Thyroid gland (tissue), 4 donors: ENCODE measurements around the gene MAPK8. TPM values are rescaled to one million over a fixed set of nuclear protein-coding genes. Genes with fewer than 3 reads are reported as not detected.

Experiments
- DNase-seq, 2 donors: peaks; one replicate each; pipeline ENCODE4 v3.0.0-alpha.2; 2019
- H3K27ac ChIP-seq, 3 donors: fragments of 200-600 bp; sonication (generic); 1 replicate in 2 of 3; 2 replicates in 1 of 3; pipeline ENCODE4 v1.5.1; 2016 to 2019; ENCODE audit warnings: mild to moderate bottlenecking in 1 of 3, moderate library complexity in 1 of 3
- H3K27me3 ChIP-seq: fragments of 200-600 bp; sonication (generic); one replicate; pipeline ENCODE4 v1.5.1; 2019
- H3K36me3 ChIP-seq, 2 donors: fragments of 200-600 bp; sonication (generic); one replicate each; pipeline ENCODE4 v1.5.1; 2016 to 2019
- H3K4me1 ChIP-seq, 2 donors: fragments of 200-600 bp; sonication (generic); one replicate each; pipeline ENCODE4 v1.5.1; 2017 to 2019
- H3K4me3 ChIP-seq, 3 donors: fragments of 200-600 bp; sonication (generic); replicated peaks in 1 of 3; 1 replicate in 2 of 3; 2 replicates in 1 of 3; pipeline ENCODE4 v1.5.1; 2016; ENCODE audit warnings: mild to moderate bottlenecking in 1 of 3
- H3K9me3 ChIP-seq: fragments of 200-600 bp; sonication (generic); one replicate; pipeline ENCODE4 v1.5.1; 2017
- POLR2A ChIP-seq, 2 donors: fragments of 450-650 bp; IDR thresholded peaks; one replicate each; pipeline ENCODE4 v1.6.1; 2017; ENCODE audit warnings: antibody characterized with exemption in 2 of 2, mild to moderate bottlenecking in 2 of 2, moderate library complexity in 1 of 2
- WGBS, 2 donors: methylation state at CpG; one replicate each; pipeline ENCODE4 v1.1.5; 2017; 5-methylcytosine and 5-hydroxymethylcytosine counted together
- intact Hi-C: fragments of 100-400 bp; cut with DNase I; formaldehyde crosslinking; loops from one replicate; pipeline ENCODE4 v1.15.1; 2023
- total RNA-seq, 4 donors: library from RNA; depleted of rRNA; stranded (reverse); fragments of >200 nt; gene quantifications; one replicate each; pipeline ENCODE4 v1.2.3, GENCODE V29; 2016
- TF ChIP-seq, protein P1 (sequence below), 6 experiments: fragments of 200-600 bp in 3 of 6; fragments of 450-650 bp in 3 of 6; sonication (generic) in 3 of 6; IDR thresholded peaks; one replicate each; pipeline ENCODE4 v1.5.1; 2016 to 2019; ENCODE audit warnings: antibody characterized with exemption in 6 of 6, mild to moderate bottlenecking in 2 of 6, inconsistent platforms in 1 of 6, moderate library complexity in 1 of 6

Gene MAPK8
- total RNA-seq, 4 donors from 2014 or later, result 76.2 to 165 (median 99.0) TPM

DNA sequence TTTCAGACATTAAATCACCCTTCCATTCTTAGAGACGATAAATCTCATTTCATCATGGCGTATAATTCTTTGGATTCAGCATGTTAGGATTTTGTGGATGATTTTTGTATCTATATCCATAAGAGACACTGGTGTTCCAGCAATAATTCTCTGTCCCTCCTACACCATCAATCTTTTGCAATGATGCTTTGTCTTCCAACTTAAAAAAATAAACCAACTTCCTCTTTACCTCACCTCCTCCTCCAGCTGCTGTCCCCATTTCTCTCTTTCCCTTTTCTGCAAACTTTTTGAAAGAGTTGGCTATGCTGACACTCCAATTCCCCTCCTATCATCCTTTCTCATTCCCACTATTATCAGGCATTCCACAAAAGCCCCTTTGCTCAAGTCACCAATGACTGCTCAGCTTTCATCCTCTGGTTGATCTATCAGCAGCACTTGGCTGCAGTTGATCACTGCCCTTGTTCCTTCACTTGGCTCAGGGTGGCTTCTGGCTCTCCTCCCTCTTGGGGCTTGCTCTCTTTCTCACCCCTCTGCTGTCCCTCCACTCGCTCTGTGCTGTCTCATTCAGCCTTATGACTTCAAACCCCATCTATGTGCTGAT, 168.4 kb downstream of the MAPK8 start:
- 91 to 96% methylated on average over 3 of the region's 3 CpGs for WGBS, 2 donors
- DNase-seq, result no peak
- Histone ChIP-seq H3K9me3 (no peaks in the 10 kb centered on the region), H3K4me3 (no peak overlapping the region), H3K4me1 (no peaks in the 10 kb centered on the region), H3K27me3 (no peaks in the 10 kb centered on the region), H3K36me3 (no peaks in the 10 kb centered on the region), H3K27ac (no peak overlapping the region)
- TF ChIP-seq POLR2A (IDR thresholded peaks at IDR 0.05), result no peak
- TF ChIP-seq, protein P1, sequence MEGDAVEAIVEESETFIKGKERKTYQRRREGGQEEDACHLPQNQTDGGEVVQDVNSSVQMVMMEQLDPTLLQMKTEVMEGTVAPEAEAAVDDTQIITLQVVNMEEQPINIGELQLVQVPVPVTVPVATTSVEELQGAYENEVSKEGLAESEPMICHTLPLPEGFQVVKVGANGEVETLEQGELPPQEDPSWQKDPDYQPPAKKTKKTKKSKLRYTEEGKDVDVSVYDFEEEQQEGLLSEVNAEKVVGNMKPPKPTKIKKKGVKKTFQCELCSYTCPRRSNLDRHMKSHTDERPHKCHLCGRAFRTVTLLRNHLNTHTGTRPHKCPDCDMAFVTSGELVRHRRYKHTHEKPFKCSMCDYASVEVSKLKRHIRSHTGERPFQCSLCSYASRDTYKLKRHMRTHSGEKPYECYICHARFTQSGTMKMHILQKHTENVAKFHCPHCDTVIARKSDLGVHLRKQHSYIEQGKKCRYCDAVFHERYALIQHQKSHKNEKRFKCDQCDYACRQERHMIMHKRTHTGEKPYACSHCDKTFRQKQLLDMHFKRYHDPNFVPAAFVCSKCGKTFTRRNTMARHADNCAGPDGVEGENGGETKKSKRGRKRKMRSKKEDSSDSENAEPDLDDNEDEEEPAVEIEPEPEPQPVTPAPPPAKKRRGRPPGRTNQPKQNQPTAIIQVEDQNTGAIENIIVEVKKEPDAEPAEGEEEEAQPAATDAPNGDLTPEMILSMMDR (IDR thresholded peaks at IDR 0.05), result no peak
- intact Hi-C loops, result no loop called here

DNA sequence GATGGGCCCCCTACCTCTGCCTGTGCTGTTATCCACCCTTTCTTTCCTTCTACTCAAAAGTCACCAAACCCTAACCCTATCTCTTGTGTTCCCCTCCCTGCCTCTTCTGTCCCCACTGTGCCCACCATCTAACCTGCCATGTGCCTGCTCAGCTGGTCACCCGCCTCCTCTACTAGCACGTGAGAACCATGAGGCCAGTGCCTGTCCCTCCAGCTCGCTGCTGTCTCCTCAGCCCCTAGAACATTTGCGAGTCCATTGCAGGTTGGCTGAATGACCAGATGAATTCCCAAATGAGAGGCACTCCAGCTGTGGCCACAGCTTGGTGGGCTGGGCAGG, 169.4 kb downstream of the MAPK8 start:
- Histone ChIP-seq H3K36me3 (no peaks in the 10 kb centered on the region), H3K27me3 (no peaks in the 10 kb centered on the region), H3K4me1 (no peaks in the 10 kb centered on the region), H3K4me3 (no peak overlapping the region), H3K27ac (no peak overlapping the region), H3K9me3 (no peaks in the 10 kb centered on the region)
- 87 to 92% methylated on average over 4 of the region's 4 CpGs for WGBS, 2 donors
- no peak for TF ChIP-seq POLR2A (IDR thresholded peaks at IDR 0.05)
- TF ChIP-seq, protein P1 (IDR thresholded peaks at IDR 0.05), result no peak
- intact Hi-C loops, result no loop called here
- no peak for DNase-seq

DNA sequence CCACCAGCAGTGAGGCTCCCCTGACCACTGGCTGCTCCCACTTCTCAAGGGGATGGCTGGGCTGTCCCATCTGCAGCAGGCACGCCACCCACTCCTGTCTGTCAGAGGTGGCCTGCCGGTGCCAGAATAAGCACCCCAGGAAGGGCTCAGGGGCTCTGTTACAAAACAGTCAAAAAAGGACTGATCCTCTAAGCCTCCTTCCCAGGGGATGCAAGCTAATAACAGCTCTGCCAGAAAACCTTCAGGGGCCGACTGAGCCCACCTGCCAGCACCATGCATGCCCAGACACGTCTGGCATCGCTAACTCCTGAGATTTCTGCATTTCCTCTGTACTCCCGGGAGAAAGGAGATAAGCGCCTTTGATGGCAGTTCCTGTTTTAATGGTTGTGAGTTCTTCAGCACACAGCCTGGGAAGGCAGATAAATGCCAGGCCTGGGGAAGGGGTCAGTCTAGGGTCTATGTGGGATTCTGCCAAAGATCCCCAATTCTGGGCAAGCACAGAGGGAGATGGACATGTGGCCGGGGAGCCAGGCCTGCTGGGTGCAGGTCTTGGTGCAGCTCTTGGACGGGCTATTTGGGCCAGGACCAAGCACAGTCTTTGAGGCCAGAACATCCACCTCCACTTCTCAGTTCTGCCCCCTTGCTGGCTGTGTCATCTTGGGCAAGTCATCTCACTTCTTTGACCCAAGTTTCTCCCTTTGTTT, 170.0 kb downstream of the MAPK8 start:
- no peaks in the 10 kb centered on the region for H3K4me1 ChIP-seq
- no peaks in the 10 kb centered on the region for H3K27me3 ChIP-seq
- intact Hi-C loops, result no loop called here
- H3K4me3 ChIP-seq, result no peak overlapping the region
- TF ChIP-seq, protein P1 (IDR thresholded peaks at IDR 0.05), result no peak
- TF ChIP-seq POLR2A (IDR thresholded peaks at IDR 0.05), result no peak
- no peak for DNase-seq
- H3K27ac ChIP-seq, result no peak overlapping the region
- no peaks in the 10 kb centered on the region for H3K9me3 ChIP-seq
- 60 to 72% methylated on average over 6 to 9 of the region's 9 CpGs for WGBS, 2 donors
- H3K36me3 ChIP-seq, result no peaks in the 10 kb centered on the region

DNA sequence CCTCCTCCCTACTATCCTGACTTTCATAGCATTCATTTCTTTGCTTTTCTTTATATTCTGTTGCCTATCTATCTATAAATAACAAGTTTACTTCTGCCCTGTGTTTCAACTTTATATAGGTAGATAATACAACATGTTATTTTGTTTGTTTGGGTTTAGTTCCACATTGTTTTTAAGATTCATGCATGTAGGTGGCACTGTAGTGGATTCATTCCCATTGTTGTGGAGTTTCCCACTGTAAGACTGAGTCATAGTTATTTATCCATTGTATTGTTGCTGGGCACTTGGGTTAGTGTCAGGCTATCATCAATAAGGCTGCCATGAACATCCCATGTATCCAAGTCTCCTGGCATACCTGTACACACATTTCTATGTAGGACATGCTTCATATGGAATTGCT, 170.7 kb downstream of the MAPK8 start:
- no peaks in the 10 kb centered on the region for H3K36me3 ChIP-seq
- intact Hi-C loops, result no loop called here
- H3K27ac ChIP-seq, result no peak overlapping the region
- no peak for TF ChIP-seq POLR2A (IDR thresholded peaks at IDR 0.05)
- TF ChIP-seq, protein P1 (IDR thresholded peaks at IDR 0.05), result no peak
- H3K4me1 ChIP-seq, result no peaks in the 10 kb centered on the region
- no peaks in the 10 kb centered on the region for H3K9me3 ChIP-seq
- H3K27me3 ChIP-seq, result no peaks in the 10 kb centered on the region
- no peak overlapping the region for H3K4me3 ChIP-seq
- no peak for DNase-seq

DNA sequence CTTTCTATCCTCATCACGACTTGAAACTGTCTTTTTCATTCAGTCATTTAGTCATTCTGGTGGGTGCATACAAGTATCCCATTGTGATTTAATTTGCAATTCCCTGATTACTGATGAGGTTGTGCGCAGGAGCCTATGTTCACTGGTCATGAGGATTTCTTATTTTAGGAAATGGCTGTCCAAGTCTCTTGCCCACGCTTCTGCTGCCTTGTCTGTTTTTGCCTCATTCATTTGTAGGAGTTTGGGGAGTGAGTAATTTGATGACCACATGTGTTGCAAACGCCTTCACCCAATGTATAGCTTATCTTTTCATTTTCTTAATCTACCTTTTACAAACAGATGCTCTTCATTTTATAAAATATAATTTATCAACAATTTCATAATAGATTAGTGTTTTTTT, 171.1 kb downstream of the MAPK8 start:
- intact Hi-C loops, result no loop called here
- TF ChIP-seq, protein P1 (IDR thresholded peaks at IDR 0.05), result no peak
- no peak for TF ChIP-seq POLR2A (IDR thresholded peaks at IDR 0.05)
- H3K36me3 ChIP-seq, result no peaks in the 10 kb centered on the region
- no peaks in the 10 kb centered on the region for H3K4me1 ChIP-seq
- no peaks in the 10 kb centered on the region for H3K9me3 ChIP-seq
- no peak overlapping the region for H3K27ac ChIP-seq
- DNase-seq, result no peak
- H3K27me3 ChIP-seq, result no peaks in the 10 kb centered on the region
- 94 to 97% methylated on average over 4 of the region's 4 CpGs for WGBS, 2 donors
- no peak overlapping the region for H3K4me3 ChIP-seq
